Measurements from ENCODE around the gene FARP1.

Gene FARP1

GRCh38 chr13:98236197-98236596, 93.3 kb downstream of the FARP1 start:
- CTCF ChIA-PET = interaction anchor here (0.7 kb wide), 1 partner anchor 166 kb away, joined by 4 read pairs; no protein-coding TSS in a partner anchor

GRCh38 chr13:98237331-98237730, 94.4 kb downstream of the FARP1 start:
- H3K36me3 ChIP-seq (ENCODE audit: control insufficient read depth in 2 of 2, insufficient read depth in 1 of 2, low read length in 2 of 2) = no peaks in the 10 kb centered on the region
- ChIA-PET POLR2A (no interaction called here), CTCF (no interaction called here)
- no peaks in the 10 kb centered on the region for H3K9me3 ChIP-seq (ENCODE audit: control insufficient read depth, insufficient read depth, low read depth, low read length)
- TF ChIP-seq ZNF580 (tag by site-specific recombination; IDR thresholded peaks at IDR 0.05) (no peak), WT1 (tag by site-specific recombination; IDR thresholded peaks at IDR 0.05) (no peak), ZNF776 (tag by site-specific recombination; IDR thresholded peaks at IDR 0.05; ENCODE audit: borderline replicate concordance) (no peak), ZNF26 (tag by site-specific recombination; IDR thresholded peaks at IDR 0.05) (no peak), BCL11A (tag by site-specific recombination; IDR thresholded peaks at IDR 0.05; ENCODE audit: low read depth) (no peak), ZNF121 (tag by site-specific recombination; IDR thresholded peaks at IDR 0.05) (no peak), GLI4 (tag by site-specific recombination; IDR thresholded peaks at IDR 0.05) (no peak), ZNF510 (tag by site-specific recombination; IDR thresholded peaks at IDR 0.05; ENCODE audit: insufficient replicate concordance) (no peak), ZNF114 (tag by site-specific recombination; IDR thresholded peaks at IDR 0.05) (no peak), ZNF311 (tag by site-specific recombination; IDR thresholded peaks at IDR 0.05; ENCODE audit: borderline replicate concordance) (no peak), MYNN (tag by site-specific recombination; IDR thresholded peaks at IDR 0.05; ENCODE audit: borderline replicate concordance) (no peak)
- no peak overlapping the region for H3K4me3 ChIP-seq (ENCODE audit: low read depth, low read length)
- H3K4me1 ChIP-seq (ENCODE audit: control insufficient read depth, insufficient read depth, low read length) = no peaks in the 10 kb centered on the region
- no peak overlapping the region for H3K27ac ChIP-seq (ENCODE audit: extremely low read depth, low read depth, low read length)

More at GRCh38 chr13:98236197-98236596, 93.3 kb downstream of the FARP1 start:
- H3K4me1 ChIP-seq (ENCODE audit: control insufficient read depth, insufficient read depth, low read length) = no peaks in the 10 kb centered on the region
- POLR2A ChIA-PET = no interaction called here
- H3K9me3 ChIP-seq (ENCODE audit: control insufficient read depth, insufficient read depth, low read depth, low read length) = no peaks in the 10 kb centered on the region
- no peak overlapping the region for H3K4me3 ChIP-seq (ENCODE audit: low read depth, low read length)
- no peaks in the 10 kb centered on the region; a peak in 1 of 3 replicates for H3K36me3 ChIP-seq (ENCODE audit: control insufficient read depth in 2 of 2, insufficient read depth in 1 of 2, low read length in 2 of 2)
- TF ChIP-seq GFI1B (tag by site-specific recombination; IDR thresholded peaks at IDR 0.05) (no peak), ZBTB44 (tag by site-specific recombination; IDR thresholded peaks at IDR 0.05) (peak; percentile 59), ZNF266 (tag by site-specific recombination; IDR thresholded peaks at IDR 0.05; ENCODE audit: low read depth) (no peak), HOXC10 (CRISPR knock-in tag; IDR thresholded peaks at IDR 0.05) (no peak), PRDM6 (tag by site-specific recombination; IDR thresholded peaks at IDR 0.05) (peak; percentile 69), SP2 (tag by site-specific recombination; IDR thresholded peaks at IDR 0.05) (no peak), ZFP3 (tag by site-specific recombination; IDR thresholded peaks at IDR 0.05; ENCODE audit: low read depth) (no peak), SALL2 (tag by site-specific recombination; IDR thresholded peaks at IDR 0.05; ENCODE audit: borderline replicate concordance) (no peak), TSHZ1 (tag by site-specific recombination; IDR thresholded peaks at IDR 0.05; ENCODE audit: borderline replicate concordance) (no peak)
- H3K27ac ChIP-seq (ENCODE audit: extremely low read depth, low read depth, low read length) = no peak overlapping the region
